Gastrocnemius medialis (tissue), 4 donors: ENCODE measurements around the gene CNGA2.

Experiments used
- POLR2A ChIP-seq, 2 donors: fragments of 450-650 bp; IDR thresholded peaks; one replicate each; pipeline ENCODE4 v1.6.1; 2017; ENCODE audit warnings: antibody characterized with exemption in 2 of 2, mild to moderate bottlenecking in 2 of 2, moderate library complexity in 2 of 2
- TF ChIP-seq, protein P1 (sequence below), 5 experiments: fragments of 450-650 bp in 3 of 5; fragments of 200-600 bp in 2 of 5; sonication (generic) in 2 of 5; IDR thresholded peaks in 4 of 5; conservative IDR thresholded peaks in 1 of 5; 1 replicate in 4 of 5; 2 replicates in 1 of 5; pipeline ENCODE4 v1.5.1; 2016 to 2019; ENCODE audit warnings: antibody characterized with exemption in 5 of 5, mild to moderate bottlenecking in 3 of 5, moderate library complexity in 3 of 5

DNA sequence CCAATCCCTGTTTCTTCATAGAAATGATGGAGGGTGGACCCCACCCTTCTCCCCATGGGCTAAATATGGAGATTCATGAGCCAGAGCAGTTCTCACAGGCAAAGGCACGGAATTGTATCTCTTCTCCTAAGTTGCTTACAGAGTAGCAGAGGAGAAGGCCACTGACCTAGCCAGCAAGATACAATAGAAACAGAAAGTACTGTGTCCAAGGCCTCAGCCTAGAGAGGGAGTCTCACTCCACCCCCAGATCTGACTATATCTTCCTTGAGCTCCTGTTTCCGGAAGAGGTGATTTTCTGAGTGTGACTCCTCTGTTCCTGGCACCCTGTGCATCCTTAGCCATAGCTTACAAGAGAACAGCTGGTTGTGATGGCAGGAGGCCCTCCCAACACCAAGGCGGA, 18.8 kb upstream of the CNGA2 start, which contains the start of gene FATE1:
- TF ChIP-seq, protein P1, sequence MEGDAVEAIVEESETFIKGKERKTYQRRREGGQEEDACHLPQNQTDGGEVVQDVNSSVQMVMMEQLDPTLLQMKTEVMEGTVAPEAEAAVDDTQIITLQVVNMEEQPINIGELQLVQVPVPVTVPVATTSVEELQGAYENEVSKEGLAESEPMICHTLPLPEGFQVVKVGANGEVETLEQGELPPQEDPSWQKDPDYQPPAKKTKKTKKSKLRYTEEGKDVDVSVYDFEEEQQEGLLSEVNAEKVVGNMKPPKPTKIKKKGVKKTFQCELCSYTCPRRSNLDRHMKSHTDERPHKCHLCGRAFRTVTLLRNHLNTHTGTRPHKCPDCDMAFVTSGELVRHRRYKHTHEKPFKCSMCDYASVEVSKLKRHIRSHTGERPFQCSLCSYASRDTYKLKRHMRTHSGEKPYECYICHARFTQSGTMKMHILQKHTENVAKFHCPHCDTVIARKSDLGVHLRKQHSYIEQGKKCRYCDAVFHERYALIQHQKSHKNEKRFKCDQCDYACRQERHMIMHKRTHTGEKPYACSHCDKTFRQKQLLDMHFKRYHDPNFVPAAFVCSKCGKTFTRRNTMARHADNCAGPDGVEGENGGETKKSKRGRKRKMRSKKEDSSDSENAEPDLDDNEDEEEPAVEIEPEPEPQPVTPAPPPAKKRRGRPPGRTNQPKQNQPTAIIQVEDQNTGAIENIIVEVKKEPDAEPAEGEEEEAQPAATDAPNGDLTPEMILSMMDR (IDR thresholded peaks at IDR 0.05 in 4 of 5, conservative IDR thresholded peaks at IDR 0.05 in 1 of 5) = no peak
- no peak for TF ChIP-seq POLR2A (IDR thresholded peaks at IDR 0.05)
